Skin epidermis (tissue), 12 donors: Measurements from ENCODE around the gene C11orf86.
"Not testable (repeated sequence)": the region's sequence is repeated elsewhere in the genome, so short reads cannot be mapped to it uniquely, and the experiment has no call there.

ENCODE experiments used
- H3K27ac ChIP-seq, 21 experiments: fragments of 200-600 bp; sonication (generic) in 11 of 21; one replicate each; pipeline ENCODE4 v1.5.0; 2020; ENCODE audit warnings: mild to moderate bottlenecking in 3 of 21, inconsistent platforms in 2 of 21, moderate library complexity in 2 of 21
- H3K4me3 ChIP-seq, 7 experiments: fragments of 200-600 bp; sonication (generic) in 2 of 7; one replicate each; pipeline ENCODE4 v1.5.0; 2020; ENCODE audit warnings: inconsistent platforms in 2 of 7, mild to moderate bottlenecking in 2 of 7, moderate library complexity in 1 of 7

The C11orf86 gene, protein sequence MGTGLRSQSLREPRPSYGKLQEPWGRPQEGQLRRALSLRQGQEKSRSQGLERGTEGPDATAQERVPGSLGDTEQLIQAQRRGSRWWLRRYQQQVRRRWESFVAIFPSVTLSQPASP

DNA sequence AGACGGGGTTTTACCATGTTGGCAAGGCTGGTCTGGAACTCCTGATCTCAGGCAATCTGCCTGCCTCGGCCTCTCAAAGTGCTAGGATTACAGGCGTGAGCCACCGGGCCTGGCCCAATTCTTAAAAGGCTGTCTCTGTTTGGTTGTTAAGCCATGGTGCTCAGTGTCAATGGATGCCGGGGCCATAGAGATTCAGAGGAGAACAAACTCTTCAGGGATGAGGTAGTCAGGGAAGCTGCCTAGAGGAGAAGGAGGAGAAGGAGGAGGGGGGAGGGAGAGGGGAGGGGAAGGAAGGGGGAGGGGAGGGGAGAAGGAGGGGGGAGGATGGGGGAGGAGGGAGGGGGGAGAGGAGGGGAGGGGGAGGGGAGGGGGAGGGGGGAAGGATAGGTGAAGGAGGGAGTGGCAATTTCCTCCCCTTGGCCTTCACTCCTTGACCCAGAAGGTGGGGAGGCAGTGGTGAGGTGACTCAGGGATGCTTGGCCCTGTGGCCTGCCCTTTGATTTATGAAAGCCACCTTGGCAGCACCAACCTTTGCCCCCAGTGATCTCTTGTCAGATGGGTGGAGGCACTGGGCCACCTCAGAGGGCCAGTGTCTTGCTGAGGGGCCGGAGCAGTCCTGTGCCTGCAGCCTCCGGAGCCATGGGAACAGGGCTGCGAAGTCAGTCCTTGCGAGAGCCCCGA, at the start of gene C11orf86:
C11orf86 (plus strand) TSS at position 581 of the 681 bp plus-strand sequence; CDS start at position 640, 59 bp downstream.
- Histone ChIP-seq H3K4me3 (no peak within 1 kb of the TSS), H3K27ac (no peak within 1 kb of the TSS)

DNA sequence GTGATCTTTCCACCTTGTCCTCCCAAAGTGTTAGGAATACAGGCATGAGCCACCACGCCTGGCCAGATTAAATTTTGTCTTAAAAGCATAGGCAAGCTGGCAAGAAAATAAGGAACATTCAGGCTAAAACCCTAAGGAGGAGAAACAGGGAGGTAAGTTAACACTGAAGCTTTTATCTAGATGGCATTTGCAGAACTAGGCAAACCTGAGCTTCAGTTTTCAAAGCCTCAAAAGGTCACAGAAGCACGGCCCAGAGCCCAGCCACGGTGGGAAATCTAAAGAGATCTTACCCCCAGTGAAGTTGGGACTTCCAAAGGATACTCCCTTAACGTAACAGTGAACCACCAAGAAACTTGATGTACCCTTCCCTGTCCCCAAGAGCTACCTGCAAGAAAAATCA, 45.4 kb upstream of the C11orf86 start:
- Histone ChIP-seq H3K4me3 (no peak overlapping the region), H3K27ac (peak overlapping the region in 1 of 21 experiments; percentile 29)

DNA sequence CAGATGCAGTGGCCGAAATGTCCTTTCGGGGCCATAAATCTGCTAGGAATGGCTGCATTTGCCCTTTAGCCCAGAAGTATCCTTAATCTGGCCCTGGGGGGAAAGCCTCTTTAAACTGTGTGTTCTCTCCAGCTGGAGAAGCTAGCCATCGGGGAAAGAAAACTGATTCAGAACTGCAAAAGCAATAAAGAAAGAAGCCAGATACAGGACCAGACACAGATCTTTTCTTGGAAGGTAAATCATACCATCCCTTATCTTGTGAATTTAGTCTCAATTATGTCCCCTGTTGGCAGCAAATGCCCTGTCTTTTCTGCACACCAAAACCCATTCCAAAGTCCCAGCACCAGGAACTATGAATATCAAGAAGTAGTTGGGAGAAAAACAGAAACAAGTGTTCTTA, 42.6 kb upstream of the C11orf86 start:
- Histone ChIP-seq H3K4me3 (no peak overlapping the region), H3K27ac (peak overlapping the region in 2 of 21 experiments; percentile 3 to 64)

DNA sequence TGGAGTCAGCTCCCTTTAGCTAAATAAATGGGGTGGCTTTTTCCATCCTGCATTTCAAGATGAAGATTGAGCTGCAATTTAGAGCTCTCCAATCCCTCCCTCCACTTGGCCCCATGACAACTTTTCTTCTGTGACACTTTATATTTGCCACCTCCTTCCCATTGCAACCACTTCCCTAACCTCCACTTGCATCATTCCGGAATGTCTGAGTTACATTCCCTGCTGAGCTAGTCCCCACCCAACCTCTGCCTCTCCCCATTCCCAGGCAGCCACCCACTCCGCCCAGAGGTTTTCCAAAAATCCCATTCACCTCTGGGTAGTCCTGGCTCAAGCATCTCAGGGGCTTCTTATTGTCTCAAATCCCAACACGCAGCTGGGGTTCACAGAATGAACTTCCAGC, 41.6 kb upstream of the C11orf86 start:
- Histone ChIP-seq H3K27ac (peak overlapping the region in 5 of 21 experiments; percentile 4 to 64 (median 21)), H3K4me3 (no peak overlapping the region)

DNA sequence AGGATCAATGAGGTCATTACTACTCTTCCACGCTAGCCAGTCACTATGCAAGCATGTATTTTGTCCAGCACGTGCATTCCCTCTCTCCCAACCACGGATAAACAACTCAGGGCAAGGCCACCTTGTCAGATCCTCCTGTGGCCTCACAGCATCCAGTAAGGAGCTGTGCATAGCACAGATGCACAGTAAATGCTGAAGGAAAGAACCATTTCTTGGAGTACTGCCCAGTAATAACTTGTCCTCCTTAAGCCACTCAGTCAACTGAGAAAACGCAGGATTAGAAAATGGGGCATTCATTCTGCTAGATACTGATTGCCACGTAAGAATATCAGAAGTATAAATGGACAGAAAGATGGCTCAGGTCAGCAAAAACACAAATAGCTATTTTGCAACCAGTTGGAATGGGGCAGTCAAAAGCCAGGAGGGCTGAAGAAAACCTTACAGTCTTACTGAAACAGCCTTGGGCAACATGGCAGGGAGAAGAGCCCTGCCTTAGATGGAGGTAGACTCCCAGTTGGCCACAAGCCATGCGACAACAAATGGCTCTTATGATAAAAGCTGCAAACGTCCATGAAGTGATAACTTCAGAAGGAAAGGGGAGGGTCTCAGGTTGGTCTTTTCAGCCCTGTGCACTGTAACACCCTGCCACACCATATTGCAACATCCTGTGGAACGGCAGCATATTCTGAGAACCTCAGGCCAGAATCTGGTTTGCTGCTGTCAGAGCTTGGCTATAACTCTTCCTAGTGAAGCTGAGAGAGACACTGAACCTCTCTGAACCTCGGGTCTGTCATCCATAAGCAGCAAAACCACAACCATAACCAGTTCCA, 39.9 kb upstream of the C11orf86 start:
- no peak overlapping the region for H3K4me3 ChIP-seq
- H3K27ac ChIP-seq: peak overlapping the region in 2 of 21 experiments; percentile 13 to 64

DNA sequence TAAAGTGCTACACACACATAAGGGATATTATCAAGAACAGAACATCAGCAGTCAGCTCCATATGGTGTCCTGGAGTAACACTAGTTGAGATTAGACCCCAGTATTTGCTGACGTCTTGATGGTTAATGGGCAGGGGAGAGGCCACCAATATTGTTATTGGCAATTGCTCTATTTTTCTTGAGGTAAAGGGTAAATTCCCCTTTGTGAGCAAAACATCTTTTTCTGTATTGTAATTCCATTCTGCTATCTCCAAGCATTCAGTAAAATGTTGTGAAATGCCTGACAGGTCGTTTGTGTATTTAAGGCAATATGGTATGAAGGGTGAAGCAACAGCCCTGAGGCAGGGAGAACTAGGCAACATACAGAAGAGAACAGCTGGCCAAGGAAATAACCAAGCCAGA, 38.8 kb upstream of the C11orf86 start:
- no peak overlapping the region for H3K4me3 ChIP-seq
- peak overlapping the region in 1 of 21 experiments; percentile 16 for H3K27ac ChIP-seq

DNA sequence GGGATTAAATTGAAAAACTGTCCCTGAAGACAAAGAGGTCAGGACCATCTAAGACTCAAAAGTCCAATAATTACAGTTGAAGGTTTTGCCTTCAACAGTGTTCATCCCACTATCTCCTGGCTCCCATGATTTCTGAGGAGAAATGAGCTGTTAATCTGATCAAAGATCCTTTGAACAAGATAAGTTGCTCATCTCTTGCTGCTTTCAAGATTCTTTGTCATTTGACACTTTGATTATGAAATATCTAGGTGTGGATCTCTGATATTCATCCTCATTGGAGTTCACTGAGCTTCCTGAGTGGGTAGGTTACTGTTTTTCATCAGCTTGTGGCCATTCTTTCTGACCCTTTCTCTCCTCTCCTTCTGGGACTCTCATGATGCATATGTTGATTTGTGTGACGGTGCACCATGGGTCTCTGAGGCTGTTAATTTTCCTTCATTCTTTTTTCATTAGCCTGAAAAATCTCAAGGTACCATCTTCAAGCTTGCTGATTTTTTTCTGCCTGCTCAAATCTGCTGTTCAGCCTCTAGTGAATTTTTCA, 37.8 kb upstream of the C11orf86 start:
- Histone ChIP-seq H3K4me3 (no peak overlapping the region), H3K27ac (peak overlapping the region in 1 of 21 experiments; percentile 16)

DNA sequence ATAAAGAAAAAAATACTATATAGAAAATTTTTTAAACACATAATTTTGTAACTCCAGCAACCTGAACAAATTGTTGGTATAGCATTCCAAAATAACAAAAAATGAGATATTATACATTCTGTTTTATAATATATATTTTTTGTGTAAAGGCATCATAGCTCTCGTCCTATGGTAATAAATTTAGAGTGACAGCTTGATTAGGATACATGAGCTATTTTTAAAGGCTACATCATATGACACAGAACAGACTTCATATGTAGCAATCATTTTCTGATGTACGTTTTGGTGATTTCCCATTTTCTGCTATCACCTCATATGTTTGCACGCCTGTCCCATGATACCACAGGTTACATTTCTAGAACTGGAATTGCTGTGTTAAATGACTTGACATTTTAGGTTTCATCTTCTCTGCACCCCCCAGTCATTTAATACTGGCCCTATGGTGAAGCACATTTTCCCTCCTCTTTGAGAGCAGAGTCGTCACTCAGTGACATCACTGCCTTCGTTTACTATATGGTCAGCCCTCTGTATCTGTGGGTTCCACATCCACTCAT, 36.4 kb upstream of the C11orf86 start:
- no peak overlapping the region for H3K4me3 ChIP-seq
- no peak overlapping the region for H3K27ac ChIP-seq

DNA sequence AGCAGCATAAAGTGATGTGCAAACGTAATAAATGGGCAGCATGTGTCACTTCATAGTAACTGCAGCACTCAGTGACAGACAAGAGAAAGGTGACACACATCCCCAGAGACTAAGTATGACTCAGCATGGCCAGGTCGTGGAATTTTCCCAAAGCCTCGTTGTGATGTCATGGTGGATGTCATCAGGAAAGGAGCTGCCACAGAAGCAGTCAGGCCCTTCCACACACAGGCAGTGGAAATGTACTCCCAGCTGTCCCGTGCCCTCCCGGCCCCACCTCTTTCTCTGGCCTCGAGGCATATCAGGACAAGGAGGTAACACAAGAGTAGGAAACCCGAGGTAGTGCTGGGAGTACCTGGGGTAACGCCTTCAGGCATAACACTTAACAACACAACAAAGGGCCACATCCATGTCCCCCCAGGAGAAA, 25.0 kb upstream of the C11orf86 start:
- H3K27ac ChIP-seq: no peak overlapping the region

DNA sequence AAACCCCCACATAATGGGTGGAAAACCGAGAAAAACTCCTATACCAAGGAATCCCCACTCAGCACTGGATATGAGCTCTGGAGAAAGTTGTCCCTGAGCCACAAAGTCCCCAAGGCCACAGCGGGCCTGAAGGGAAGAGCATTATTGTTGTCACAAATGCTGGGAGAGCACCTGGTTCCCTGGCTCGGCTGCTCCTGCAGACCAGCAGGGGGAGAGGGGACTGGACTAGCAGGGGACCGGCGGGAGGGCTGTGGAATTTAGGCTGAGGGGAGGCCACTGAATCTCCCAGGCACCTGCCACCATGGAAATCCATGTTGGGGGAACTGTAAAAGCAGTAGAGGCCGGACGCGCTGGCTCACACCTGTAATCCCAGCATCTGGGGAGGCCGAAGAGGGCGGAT, 24.0 kb upstream of the C11orf86 start:
- no peak overlapping the region for H3K27ac ChIP-seq
- H3K4me3 ChIP-seq: no peak overlapping the region

More for the DNA sequence above, 25.0 kb upstream of the C11orf86 start:
- no peak overlapping the region for H3K4me3 ChIP-seq

DNA sequence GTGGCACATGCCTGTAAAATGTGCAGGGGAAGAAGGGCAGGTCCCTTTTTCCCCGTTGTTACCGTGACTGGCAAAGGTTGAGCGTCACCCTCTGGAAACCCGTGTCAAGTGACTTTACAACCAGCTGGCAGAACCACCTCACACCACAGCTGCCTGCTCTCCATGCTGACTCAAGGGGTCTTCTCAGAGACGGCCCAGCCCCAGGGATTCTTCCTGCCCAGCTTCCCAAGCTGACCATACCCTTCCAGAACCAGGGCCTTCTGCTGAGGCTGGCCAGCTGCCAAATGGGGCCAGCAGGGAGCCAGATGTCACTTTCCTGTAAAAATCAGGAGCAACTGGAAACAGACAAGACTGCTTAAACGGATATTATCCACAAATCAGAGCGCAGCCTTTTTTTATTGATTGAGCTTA, 23.2 kb upstream of the C11orf86 start:
- Histone ChIP-seq H3K4me3 (no peak overlapping the region), H3K27ac (peak overlapping the region in 3 of 21 experiments; percentile 10 to 49 (median 42))

DNA sequence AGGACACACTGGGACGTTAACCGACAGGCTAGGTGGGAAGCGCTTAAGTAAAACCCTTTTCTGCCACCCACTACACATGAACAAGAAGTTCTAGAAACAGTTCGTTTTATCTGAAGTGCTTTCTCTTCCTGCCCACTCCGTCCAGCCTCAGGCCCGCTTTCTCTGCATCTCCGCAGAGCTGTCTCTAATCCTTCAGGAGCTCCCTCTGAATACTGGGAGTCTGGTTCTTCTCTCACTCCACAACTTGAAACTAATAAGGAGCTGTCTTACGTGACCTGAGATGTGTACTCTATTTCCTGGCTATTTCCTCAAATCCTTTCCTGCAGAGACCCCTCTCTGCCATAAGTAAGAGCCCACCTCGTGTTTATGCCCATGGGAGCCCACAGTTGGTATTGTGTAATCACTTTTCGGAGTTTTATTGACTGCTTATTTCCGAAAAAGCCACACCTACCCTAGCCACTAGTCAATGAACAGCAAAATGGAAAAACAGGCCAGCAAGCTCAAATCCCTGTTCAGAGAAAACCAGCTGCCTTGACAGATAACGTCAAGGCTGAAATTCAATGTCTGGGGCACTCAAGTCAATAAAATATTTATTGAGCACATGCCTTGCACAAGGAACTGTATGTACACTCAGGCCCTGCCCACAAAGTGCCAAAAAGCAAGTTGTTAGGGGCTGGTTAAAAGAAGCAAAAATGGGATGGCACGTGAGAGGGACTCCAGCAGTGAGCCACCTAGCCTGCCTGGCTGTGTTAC, 21.8 kb upstream of the C11orf86 start:
- H3K27ac ChIP-seq: no peak overlapping the region
- H3K4me3 ChIP-seq: no peak overlapping the region

DNA sequence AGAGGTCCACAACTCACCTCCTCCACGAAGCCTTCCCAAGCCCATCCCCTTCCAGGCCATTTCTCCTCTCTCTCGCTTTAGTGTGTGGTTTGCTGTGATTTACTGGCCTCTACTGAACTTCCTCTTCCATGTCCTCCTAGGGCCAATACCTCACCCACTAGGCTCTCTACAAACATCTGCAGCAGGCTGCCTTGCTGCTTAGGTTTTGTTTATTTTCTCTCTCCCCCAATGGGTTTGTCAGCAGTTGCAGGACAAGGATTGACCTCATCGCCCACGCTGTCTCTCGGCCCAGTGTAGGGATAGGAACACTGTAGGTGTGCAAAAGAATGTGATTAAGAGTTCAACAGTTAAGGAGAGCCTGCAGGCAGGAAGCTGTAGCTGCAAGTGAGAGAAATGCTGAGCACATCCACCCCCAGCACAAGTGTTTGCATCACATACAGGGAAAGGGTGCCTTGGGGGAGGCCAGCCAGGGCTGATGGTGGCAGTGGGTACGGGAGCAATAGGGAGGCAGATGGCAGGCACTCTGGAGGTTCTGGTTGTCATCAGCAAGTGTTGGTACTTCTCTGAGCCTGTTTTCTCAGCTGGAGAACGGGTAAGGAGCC, 18.3 kb upstream of the C11orf86 start:
- Histone ChIP-seq H3K27ac (peak overlapping the region in 7 of 21 experiments; percentile 10 to 78 (median 45)), H3K4me3 (peak overlapping the region in 1 of 7 experiments; percentile 73)

DNA sequence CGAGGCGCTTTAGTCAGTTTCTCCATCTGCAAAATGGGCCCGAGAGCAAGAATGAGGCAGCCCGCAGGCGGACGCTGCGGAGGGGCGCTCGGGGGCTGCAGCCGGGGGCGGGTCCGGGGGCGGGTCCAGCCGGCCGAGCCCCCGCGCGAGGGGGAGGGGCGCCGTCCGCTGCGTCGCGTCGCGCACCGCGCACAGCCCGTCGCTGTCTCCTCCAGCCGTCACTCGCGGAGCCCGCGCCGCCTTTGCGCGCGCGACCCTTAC, 17.2 kb upstream of the C11orf86 start:
- H3K27ac ChIP-seq: peak overlapping the region in 17 of 21 experiments; percentile 14 to 78 (median 69)
- H3K4me3 ChIP-seq: peak overlapping the region; percentile 40 to 75 (median 61)

DNA sequence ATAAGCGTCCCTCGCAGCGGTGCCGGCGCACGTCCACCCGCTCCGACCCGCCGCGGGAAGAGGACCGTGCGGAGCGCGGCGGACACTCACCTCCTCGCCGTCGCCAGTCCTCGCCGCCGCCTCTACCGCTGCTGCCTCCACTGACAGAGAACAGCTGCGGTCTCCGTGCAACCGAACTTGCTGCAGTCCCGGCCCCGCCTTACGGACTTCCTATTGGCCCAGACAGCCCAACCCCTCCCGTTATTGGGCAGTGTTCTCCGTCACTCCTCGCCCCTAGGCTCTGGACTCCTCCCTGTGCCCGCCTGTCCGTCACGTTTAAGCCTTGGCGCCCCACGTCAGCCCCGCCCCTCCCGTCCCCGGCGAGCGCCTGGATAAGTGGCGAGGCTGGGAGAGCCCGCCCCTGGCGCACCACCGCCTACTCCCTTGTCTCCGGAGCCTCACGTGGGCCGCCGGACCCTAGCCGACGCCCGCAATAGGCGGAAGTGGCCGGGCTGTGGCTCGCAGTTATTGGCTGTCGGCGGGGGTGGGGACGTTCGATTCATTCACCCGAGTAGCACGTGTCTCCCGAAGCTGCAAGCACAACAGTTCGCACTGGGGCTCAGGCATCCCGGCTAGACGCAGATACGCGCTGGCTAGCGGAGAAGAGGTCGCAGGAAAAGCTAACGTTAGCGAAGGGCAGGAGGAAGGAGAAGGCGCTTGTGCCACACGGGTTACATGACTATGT, 16.7 kb upstream of the C11orf86 start, which contains the start of gene PC:
PC (minus strand) TSS at position 152 of the 724 bp plus-strand sequence. CDS start 86,224 bp downstream, outside the sequence.
- H3K27ac ChIP-seq: peak within 1 kb of the TSS in 17 of 21 experiments; percentile 14 to 78 (median 69)
- peak within 1 kb of the TSS; percentile 40 to 75 (median 61) for H3K4me3 ChIP-seq

DNA sequence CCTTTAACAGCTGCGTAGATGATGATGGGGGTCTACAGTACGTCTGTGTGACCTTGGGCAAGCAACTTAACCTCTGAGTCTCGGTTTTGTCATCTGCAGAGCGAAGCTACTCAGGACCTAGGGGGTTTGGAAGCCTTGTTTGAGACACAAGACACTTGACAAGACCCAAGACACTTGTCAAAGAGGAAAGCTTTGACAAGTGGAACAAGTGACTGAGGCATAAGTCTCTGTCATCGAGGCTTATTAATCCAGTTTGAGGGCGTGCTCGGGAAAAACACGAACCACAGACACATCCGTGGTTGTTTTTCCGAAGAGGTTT, 16.2 kb upstream of the C11orf86 start:
- peak overlapping the region in 8 of 21 experiments; percentile 10 to 78 (median 48) for H3K27ac ChIP-seq
- H3K4me3 ChIP-seq: peak overlapping the region; percentile 40 to 75 (median 61)

DNA sequence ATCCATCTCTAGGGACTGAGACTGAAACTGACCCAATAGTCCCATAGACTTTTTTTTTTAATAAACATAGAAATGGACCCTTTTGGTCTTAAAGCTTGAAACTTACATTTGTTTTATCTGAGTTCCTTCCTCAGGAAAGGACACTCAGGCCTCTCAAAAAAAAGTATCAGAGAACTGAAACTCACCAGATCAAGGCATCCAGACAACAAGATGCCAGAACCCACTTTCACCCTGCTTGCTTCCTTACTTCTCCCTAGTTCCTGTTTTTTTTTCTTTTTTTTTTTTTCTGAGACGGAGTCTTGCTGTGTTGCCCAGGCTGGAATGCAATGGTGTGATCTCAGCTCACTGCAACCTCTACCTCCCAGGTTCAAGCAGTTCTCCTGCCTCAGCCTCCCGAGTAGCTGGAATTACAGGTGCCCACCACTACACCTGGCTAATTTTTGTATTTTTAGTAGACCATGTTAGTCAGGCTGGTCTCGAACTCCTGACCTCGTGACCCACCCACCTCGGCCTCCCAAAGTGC, 13.4 kb upstream of the C11orf86 start:
- H3K4me3 ChIP-seq, H3K27ac ChIP-seq: not testable (repeated sequence)

DNA sequence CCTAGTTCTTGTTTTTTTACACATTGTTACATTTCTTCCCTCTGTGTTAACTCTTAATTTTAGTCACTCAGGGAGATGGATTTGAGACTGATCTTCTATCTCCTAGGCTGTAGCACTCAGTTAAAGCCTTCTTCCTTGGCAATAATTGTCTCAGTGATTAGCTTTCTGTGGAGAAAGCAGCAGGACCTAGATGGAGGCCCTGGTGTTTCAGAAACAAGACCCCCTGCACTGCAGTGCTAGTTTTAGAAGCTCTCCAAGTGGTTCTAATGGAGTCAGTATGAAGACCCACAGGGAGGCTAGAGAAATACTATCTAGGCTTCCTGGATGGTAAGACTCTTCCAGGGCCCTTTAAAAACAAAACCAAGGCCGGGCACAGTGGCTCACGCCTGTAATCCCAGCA, 12.9 kb upstream of the C11orf86 start:
- Histone ChIP-seq H3K27ac (no peak overlapping the region), H3K4me3 (no peak overlapping the region)
